GM23338 (cell line): ENCODE results near the gene CHMP6. TPM values are rescaled to one million over a fixed set of nuclear protein-coding genes. Genes with fewer than 3 reads are reported as not detected.

Experiments used
- ATAC-seq: fragments of 200-7000 bp; cut with Tn5 transposase; 3 replicates; pipeline ENCODE4 v1.9.1; 2020
- DNase-seq: peaks from one replicate; pipeline ENCODE4 v3.0.0-alpha.2; 2015; ENCODE audit warnings: low spot score
- H2AFZ ChIP-seq: fragments of 200-600 bp; sonication (generic); 2 replicates; pipeline ENCODE4 v1.8.0; 2016; ENCODE audit warnings: antibody characterized with exemption, mild to moderate bottlenecking, moderate library complexity
- H3F3A ChIP-seq: fragments of 200-600 bp; sonication (generic); replicated peaks from 2 replicates; pipeline ENCODE4 v1.8.0; 2017; ENCODE audit warnings: antibody characterized with exemption, mixed run types, low read depth
- H3K27ac ChIP-seq: fragments of 200-600 bp; sonication (generic); 2 replicates; pipeline ENCODE4 v1.6.1; 2016; ENCODE audit warnings: low read depth
- H3K27me3 ChIP-seq: fragments of 200-600 bp; sonication (generic); 2 replicates; pipeline ENCODE4 v1.8.0; 2016; ENCODE audit warnings: mild to moderate bottlenecking, mixed run types, moderate library complexity; ENCODE audit not compliant: insufficient read depth
- H3K36me3 ChIP-seq: fragments of 200-600 bp; sonication (generic); 2 replicates; pipeline ENCODE4 v1.8.0; 2016; ENCODE audit warnings: mild to moderate bottlenecking; ENCODE audit not compliant: insufficient read depth
- H3K4me1 ChIP-seq: fragments of 200-600 bp; sonication (generic); 2 replicates; pipeline ENCODE4 v1.8.0; 2016; ENCODE audit warnings: mild to moderate bottlenecking, moderate library complexity; ENCODE audit not compliant: insufficient read depth
- H3K4me2 ChIP-seq: fragments of 200-600 bp; sonication (generic); 2 replicates; pipeline ENCODE4 v1.7.1; 2017; ENCODE audit warnings: mixed run types
- H3K4me3 ChIP-seq: fragments of 200-600 bp; sonication (generic); 2 replicates; pipeline ENCODE4 v1.6.1; 2016; ENCODE audit warnings: mixed run types
- H3K79me2 ChIP-seq: fragments of 200-600 bp; sonication (generic); replicated peaks from 2 replicates; pipeline ENCODE4 v1.8.0; 2017; ENCODE audit warnings: mild to moderate bottlenecking; ENCODE audit not compliant: insufficient read depth
- H3K9me2 ChIP-seq: fragments of 200-600 bp; sonication (generic); 2 replicates; pipeline ENCODE4 v1.8.0; 2017; ENCODE audit not compliant: insufficient read depth
- H4K20me1 ChIP-seq: fragments of 200-600 bp; sonication (generic); replicated peaks from 2 replicates; pipeline ENCODE4 v1.8.0; 2017; ENCODE audit warnings: mild to moderate bottlenecking; ENCODE audit not compliant: insufficient read depth
- H3K27ac Mint-ChIP-seq: 2 replicates; pipeline ENCODE4 v1.8.0; 2020; ENCODE audit warnings: inconsistent platforms, mild to moderate bottlenecking, moderate library complexity, mixed read lengths
- H3K27me3 Mint-ChIP-seq: 3 replicates; pipeline ENCODE4 v1.8.0; 2022; ENCODE audit warnings: low read depth, mild to moderate bottlenecking, moderate library complexity, mixed read lengths, inconsistent platforms; ENCODE audit not compliant: insufficient read depth, poor library complexity
- H3K36me3 Mint-ChIP-seq: 3 replicates; pipeline ENCODE4 v1.8.0; 2021; ENCODE audit warnings: low read depth, mild to moderate bottlenecking, inconsistent platforms, moderate library complexity, mixed read lengths
- H3K4me1 Mint-ChIP-seq: 3 replicates; pipeline ENCODE4 v1.8.0; 2020; ENCODE audit warnings: mild to moderate bottlenecking, inconsistent platforms, mixed read lengths
- H3K4me3 Mint-ChIP-seq: 3 replicates; pipeline ENCODE4 v1.8.0; 2021; ENCODE audit warnings: moderate library complexity, mild to moderate bottlenecking, inconsistent platforms, mixed read lengths
- H3K9me3 Mint-ChIP-seq: 3 replicates; pipeline ENCODE4 v1.8.0; 2020; ENCODE audit warnings: moderate library complexity, mild to moderate bottlenecking, inconsistent platforms, mixed read lengths
- CREB1 ChIP-seq: fragments of 250-450 bp; sonication (Bioruptor Pico); IDR thresholded peaks from 2 replicates; pipeline ENCODE4 v1.5.0; 2020; ENCODE audit warnings: low read depth, mild to moderate bottlenecking, moderate library complexity
- ETS1 ChIP-seq: IDR thresholded peaks from 2 replicates; pipeline ENCODE4 v1.6.1; 2016; ENCODE audit warnings: antibody characterized with exemption
- EZH2 ChIP-seq: fragments of 200-600 bp; sonication (generic); IDR thresholded peaks from one replicate; pipeline ENCODE4 v1.8.0; 2017; ENCODE audit warnings: antibody characterized with exemption, mild to moderate bottlenecking, low read depth; ENCODE audit not compliant: unreplicated experiment
- EZH2phosphoT487 ChIP-seq: fragments of 200-600 bp; sonication (generic); IDR thresholded peaks from one replicate; pipeline ENCODE4 v1.8.1; 2018; ENCODE audit warnings: antibody characterized with exemption; ENCODE audit not compliant: unreplicated experiment
- JUNB ChIP-seq: IDR thresholded peaks from one replicate; pipeline ENCODE4 v1.6.1; 2016; ENCODE audit warnings: antibody characterized with exemption; ENCODE audit not compliant: unreplicated experiment
- NANOG ChIP-seq: IDR thresholded peaks from 2 replicates; pipeline ENCODE4 v1.6.1; 2016; ENCODE audit warnings: antibody characterized with exemption, borderline replicate concordance
- POLR2AphosphoS5 ChIP-seq: IDR thresholded peaks from 2 replicates; pipeline ENCODE4 v1.6.1; 2016; ENCODE audit warnings: antibody characterized with exemption, low read depth
- STAT1 ChIP-seq: IDR thresholded peaks from one replicate; pipeline ENCODE4 v1.6.1; 2016; ENCODE audit warnings: antibody characterized with exemption; ENCODE audit not compliant: unreplicated experiment
- ZNF114 ChIP-seq: fragments of 250-450 bp; sonication (Bioruptor Pico); IDR thresholded peaks from 2 replicates; pipeline ENCODE4 v1.5.0; 2020; ENCODE audit warnings: mild to moderate bottlenecking, moderate library complexity
- ZNF331 ChIP-seq: fragments of 250-450 bp; sonication (Bioruptor Pico); IDR thresholded peaks from 2 replicates; pipeline ENCODE4 v1.5.0; 2020; ENCODE audit warnings: low read depth, mild to moderate bottlenecking, moderate library complexity
- polyA plus RNA-seq: library from polyadenylated mRNA; unstranded; fragments of >200 nt; fragmentation: Nextera tagmentation; extraction: Ambion mirVana; gene quantifications from 2 replicates; pipeline ENCODE4 v1.2.1, GENCODE V29; 2016
- total RNA-seq: library from RNA; depleted of rRNA; stranded (reverse); fragments of >200 nt; shearing (Covaris generic); gene quantifications from 2 replicates; pipeline ENCODE4 v1.2.3, GENCODE V29; 2014
- TF ChIP-seq, protein P1 (sequence below), 2 experiments: fragments of 200-600 bp in 1 of 2; sonication (generic) in 1 of 2; conservative IDR thresholded peaks; 2 replicates each; pipeline versions ENCODE4 v1.5.1 to v1.6.1; 2016 to 2017; ENCODE audit warnings: antibody characterized with exemption in 2 of 2, low read depth in 2 of 2, mild to moderate bottlenecking in 2 of 2, moderate library complexity in 1 of 2
- TF ChIP-seq, protein P2 (sequence below): IDR thresholded peaks from one replicate; pipeline ENCODE4 v1.6.1; 2018; ENCODE audit warnings: antibody characterized with exemption; ENCODE audit not compliant: unreplicated experiment
- TF ChIP-seq, protein P3 (sequence below): fragments of 250-450 bp; sonication (Bioruptor Pico); IDR thresholded peaks from 2 replicates; pipeline ENCODE4 v1.5.0; 2020; ENCODE audit warnings: mild to moderate bottlenecking, moderate library complexity

The CHMP6 gene
- total and polyA plus RNA-seq, 2 experiments from 2014 or later: 12.3 to 14.0 TPM

- no peaks in the 10 kb centered on the region for H4K20me1 ChIP-seq
- H3K36me3 ChIP-seq: no peaks in the 10 kb centered on the region
- no peak overlapping the region for H2AFZ ChIP-seq
- H3K27ac ChIP-seq: no peak overlapping the region
- H3K27me3 ChIP-seq: no peaks in the 10 kb centered on the region
- DNase-seq (no peak), ATAC-seq (0 out of 3 replicates have a peak, but pooled peaks have one; percentile 9)
- Mint-ChIP-seq H3K4me3 (no peak overlapping the region), H3K27me3 (peaks cover 3% of the 10 kb centered on the region), H3K9me3 (no peaks in the 10 kb centered on the region), H3K36me3 (0 out of 3 replicates have a peak, but pooled peaks cover 3% of the 10 kb centered on the region), H3K27ac (no peak overlapping the region), H3K4me1 (no peaks in the 10 kb centered on the region)
- no peaks in the 10 kb centered on the region for H3K9me2 ChIP-seq
- H3K4me1 ChIP-seq: no peaks in the 10 kb centered on the region
- H3K4me2 ChIP-seq: no peak overlapping the region
- no peak overlapping the region for H3K4me3 ChIP-seq
- TF ChIP-seq POLR2AphosphoS5 (no peak), STAT1 (no peak), NANOG (no peak), CREB1 (no peak), EZH2phosphoT487 (no peak), ZNF114 (CRISPR knock-in tag) (no peak), JUNB (no peak), ETS1 (no peak), ZNF331 (CRISPR knock-in tag) (no peak), EZH2 (no peak)
- TF ChIP-seq, protein P1, sequence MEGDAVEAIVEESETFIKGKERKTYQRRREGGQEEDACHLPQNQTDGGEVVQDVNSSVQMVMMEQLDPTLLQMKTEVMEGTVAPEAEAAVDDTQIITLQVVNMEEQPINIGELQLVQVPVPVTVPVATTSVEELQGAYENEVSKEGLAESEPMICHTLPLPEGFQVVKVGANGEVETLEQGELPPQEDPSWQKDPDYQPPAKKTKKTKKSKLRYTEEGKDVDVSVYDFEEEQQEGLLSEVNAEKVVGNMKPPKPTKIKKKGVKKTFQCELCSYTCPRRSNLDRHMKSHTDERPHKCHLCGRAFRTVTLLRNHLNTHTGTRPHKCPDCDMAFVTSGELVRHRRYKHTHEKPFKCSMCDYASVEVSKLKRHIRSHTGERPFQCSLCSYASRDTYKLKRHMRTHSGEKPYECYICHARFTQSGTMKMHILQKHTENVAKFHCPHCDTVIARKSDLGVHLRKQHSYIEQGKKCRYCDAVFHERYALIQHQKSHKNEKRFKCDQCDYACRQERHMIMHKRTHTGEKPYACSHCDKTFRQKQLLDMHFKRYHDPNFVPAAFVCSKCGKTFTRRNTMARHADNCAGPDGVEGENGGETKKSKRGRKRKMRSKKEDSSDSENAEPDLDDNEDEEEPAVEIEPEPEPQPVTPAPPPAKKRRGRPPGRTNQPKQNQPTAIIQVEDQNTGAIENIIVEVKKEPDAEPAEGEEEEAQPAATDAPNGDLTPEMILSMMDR (conservative IDR thresholded peaks at IDR 0.05; ENCODE audit: low read depth in 2 of 2): no peak
- TF ChIP-seq, protein P2, sequence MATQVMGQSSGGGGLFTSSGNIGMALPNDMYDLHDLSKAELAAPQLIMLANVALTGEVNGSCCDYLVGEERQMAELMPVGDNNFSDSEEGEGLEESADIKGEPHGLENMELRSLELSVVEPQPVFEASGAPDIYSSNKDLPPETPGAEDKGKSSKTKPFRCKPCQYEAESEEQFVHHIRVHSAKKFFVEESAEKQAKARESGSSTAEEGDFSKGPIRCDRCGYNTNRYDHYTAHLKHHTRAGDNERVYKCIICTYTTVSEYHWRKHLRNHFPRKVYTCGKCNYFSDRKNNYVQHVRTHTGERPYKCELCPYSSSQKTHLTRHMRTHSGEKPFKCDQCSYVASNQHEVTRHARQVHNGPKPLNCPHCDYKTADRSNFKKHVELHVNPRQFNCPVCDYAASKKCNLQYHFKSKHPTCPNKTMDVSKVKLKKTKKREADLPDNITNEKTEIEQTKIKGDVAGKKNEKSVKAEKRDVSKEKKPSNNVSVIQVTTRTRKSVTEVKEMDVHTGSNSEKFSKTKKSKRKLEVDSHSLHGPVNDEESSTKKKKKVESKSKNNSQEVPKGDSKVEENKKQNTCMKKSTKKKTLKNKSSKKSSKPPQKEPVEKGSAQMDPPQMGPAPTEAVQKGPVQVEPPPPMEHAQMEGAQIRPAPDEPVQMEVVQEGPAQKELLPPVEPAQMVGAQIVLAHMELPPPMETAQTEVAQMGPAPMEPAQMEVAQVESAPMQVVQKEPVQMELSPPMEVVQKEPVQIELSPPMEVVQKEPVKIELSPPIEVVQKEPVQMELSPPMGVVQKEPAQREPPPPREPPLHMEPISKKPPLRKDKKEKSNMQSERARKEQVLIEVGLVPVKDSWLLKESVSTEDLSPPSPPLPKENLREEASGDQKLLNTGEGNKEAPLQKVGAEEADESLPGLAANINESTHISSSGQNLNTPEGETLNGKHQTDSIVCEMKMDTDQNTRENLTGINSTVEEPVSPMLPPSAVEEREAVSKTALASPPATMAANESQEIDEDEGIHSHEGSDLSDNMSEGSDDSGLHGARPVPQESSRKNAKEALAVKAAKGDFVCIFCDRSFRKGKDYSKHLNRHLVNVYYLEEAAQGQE: no peak
- TF ChIP-seq, protein P3, sequence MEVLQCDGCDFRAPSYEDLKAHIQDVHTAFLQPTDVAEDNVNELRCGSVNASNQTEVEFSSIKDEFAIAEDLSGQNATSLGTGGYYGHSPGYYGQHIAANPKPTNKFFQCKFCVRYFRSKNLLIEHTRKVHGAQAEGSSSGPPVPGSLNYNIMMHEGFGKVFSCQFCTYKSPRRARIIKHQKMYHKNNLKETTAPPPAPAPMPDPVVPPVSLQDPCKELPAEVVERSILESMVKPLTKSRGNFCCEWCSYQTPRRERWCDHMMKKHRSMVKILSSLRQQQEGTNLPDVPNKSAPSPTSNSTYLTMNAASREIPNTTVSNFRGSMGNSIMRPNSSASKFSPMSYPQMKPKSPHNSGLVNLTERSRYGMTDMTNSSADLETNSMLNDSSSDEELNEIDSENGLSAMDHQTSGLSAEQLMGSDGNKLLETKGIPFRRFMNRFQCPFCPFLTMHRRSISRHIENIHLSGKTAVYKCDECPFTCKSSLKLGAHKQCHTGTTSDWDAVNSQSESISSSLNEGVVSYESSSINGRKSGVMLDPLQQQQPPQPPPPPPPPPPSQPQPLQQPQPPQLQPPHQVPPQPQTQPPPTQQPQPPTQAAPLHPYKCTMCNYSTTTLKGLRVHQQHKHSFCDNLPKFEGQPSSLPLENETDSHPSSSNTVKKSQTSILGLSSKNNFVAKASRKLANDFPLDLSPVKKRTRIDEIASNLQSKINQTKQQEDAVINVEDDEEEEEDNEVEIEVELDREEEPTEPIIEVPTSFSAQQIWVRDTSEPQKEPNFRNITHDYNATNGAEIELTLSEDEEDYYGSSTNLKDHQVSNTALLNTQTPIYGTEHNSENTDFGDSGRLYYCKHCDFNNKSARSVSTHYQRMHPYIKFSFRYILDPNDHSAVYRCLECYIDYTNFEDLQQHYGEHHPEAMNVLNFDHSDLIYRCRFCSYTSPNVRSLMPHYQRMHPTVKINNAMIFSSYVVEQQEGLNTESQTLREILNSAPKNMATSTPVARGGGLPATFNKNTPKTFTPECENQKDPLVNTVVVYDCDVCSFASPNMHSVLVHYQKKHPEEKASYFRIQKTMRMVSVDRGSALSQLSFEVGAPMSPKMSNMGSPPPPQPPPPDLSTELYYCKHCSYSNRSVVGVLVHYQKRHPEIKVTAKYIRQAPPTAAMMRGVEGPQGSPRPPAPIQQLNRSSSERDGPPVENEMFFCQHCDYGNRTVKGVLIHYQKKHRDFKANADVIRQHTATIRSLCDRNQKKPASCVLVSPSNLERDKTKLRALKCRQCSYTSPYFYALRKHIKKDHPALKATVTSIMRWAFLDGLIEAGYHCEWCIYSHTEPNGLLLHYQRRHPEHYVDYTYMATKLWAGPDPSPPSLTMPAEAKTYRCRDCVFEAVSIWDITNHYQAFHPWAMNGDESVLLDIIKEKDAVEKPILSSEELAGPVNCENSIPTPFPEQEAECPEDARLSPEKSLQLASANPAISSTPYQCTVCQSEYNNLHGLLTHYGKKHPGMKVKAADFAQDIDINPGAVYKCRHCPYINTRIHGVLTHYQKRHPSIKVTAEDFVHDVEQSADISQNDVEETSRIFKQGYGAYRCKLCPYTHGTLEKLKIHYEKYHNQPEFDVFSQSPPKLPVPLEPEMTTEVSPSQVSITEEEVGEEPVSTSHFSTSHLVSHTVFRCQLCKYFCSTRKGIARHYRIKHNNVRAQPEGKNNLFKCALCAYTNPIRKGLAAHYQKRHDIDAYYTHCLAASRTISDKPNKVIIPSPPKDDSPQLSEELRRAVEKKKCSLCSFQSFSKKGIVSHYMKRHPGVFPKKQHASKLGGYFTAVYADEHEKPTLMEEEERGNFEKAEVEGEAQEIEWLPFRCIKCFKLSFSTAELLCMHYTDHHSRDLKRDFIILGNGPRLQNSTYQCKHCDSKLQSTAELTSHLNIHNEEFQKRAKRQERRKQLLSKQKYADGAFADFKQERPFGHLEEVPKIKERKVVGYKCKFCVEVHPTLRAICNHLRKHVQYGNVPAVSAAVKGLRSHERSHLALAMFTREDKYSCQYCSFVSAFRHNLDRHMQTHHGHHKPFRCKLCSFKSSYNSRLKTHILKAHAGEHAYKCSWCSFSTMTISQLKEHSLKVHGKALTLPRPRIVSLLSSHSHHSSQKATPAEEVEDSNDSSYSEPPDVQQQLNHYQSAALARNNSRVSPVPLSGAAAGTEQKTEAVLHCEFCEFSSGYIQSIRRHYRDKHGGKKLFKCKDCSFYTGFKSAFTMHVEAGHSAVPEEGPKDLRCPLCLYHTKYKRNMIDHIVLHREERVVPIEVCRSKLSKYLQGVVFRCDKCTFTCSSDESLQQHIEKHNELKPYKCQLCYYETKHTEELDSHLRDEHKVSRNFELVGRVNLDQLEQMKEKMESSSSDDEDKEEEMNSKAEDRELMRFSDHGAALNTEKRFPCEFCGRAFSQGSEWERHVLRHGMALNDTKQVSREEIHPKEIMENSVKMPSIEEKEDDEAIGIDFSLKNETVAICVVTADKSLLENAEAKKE: no peak
- H3F3A ChIP-seq: no peaks in the 10 kb centered on the region
- no peaks in the 10 kb centered on the region for H3K79me2 ChIP-seq
These were observed 35.1 kb upstream of the CHMP6 start for GRCh38 chr17:80956321-80957190.
